ENCODE data around the gene KCNT2.

DNA sequence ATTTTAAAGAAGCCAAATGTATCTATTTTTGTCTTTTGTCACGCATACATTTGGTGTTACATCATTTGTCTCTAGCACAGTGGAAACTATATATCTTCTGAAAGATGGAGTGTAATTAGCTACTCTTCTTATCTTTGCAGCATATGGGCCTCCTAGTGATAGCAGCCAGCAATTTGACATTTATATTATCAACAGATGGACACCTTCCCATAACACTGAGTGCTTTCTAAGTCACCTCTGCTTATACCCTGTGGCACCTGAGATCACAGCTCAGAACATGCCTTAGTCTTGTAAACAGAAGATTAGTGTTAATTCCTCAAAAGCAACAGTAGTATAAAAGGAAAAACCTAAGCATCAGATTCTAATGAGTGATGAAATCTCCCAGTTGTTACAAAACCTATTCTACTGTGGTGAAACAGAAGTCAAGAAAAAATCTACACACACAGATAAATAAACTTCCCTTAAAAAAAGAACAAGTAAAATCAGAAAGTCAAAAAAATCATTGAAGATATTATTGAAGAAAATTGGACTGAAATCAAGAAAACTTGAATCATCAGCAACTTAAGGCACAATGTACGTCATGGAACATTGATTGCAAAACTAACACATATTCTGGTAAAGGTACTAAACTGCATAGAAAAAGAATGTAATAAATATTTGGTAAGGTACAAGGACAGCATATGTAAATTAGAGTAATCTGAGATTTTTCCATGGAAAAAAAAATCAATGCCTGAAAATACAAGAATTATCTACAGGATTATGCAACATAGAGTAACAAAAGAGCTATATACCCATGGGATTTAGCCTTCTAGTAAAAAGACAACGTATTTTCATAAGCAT lies 61.7 kb downstream of the KCNT2 start:
- TF ChIP-seq EZH2phosphoT487 (IDR thresholded peaks at IDR 0.05; ENCODE audit: insufficient read depth, low read depth) (no peak), EZH2 (IDR thresholded peaks at IDR 0.05; ENCODE audit: insufficient read depth, poor library complexity, severe bottlenecking) (no peak)
